Hepatocyte (in vitro differentiated cells): ENCODE results near the gene EXOSC7.

ENCODE experiments used
- CTCF ChIP-seq: fragments of 200-600 bp; sonication (generic); IDR thresholded peaks from 2 replicates; pipeline ENCODE4 v1.5.1; 2016; ENCODE audit warnings: antibody characterized with exemption, mild to moderate bottlenecking; ENCODE audit not compliant: poor library complexity
- EZH2phosphoT487 ChIP-seq: fragments of 200-600 bp; sonication (generic); IDR thresholded peaks from one replicate; pipeline ENCODE4 v1.6.1; 2018; ENCODE audit warnings: antibody characterized with exemption, mild to moderate bottlenecking, low read depth, moderate library complexity; ENCODE audit not compliant: unreplicated experiment, severe bottlenecking

GRCh38 chr3:44939581-44940036, 36.4 kb upstream of the EXOSC7 start:
- TF ChIP-seq CTCF = no peak
- no peak for TF ChIP-seq EZH2phosphoT487
